GM23338 (cell line): ENCODE measurements around the gene LSP1.
"Not testable (repeated sequence)": the region's sequence is repeated elsewhere in the genome, so short reads cannot be mapped to it uniquely, and the experiment has no call there.

Experiments
- CREB1 ChIP-seq: fragments of 250-450 bp; sonication (Bioruptor Pico); IDR thresholded peaks from 2 replicates; pipeline ENCODE4 v1.5.0; 2020; ENCODE audit warnings: low read depth, mild to moderate bottlenecking, moderate library complexity
- EZH2 ChIP-seq: fragments of 200-600 bp; sonication (generic); IDR thresholded peaks from one replicate; pipeline ENCODE4 v1.8.0; 2017; ENCODE audit warnings: antibody characterized with exemption, mild to moderate bottlenecking, low read depth; ENCODE audit not compliant: unreplicated experiment
- EZH2phosphoT487 ChIP-seq: fragments of 200-600 bp; sonication (generic); IDR thresholded peaks from one replicate; pipeline ENCODE4 v1.8.1; 2018; ENCODE audit warnings: antibody characterized with exemption; ENCODE audit not compliant: unreplicated experiment
- JUNB ChIP-seq: IDR thresholded peaks from one replicate; pipeline ENCODE4 v1.6.1; 2016; ENCODE audit warnings: antibody characterized with exemption; ENCODE audit not compliant: unreplicated experiment
- POLR2AphosphoS5 ChIP-seq: IDR thresholded peaks from 2 replicates; pipeline ENCODE4 v1.6.1; 2016; ENCODE audit warnings: antibody characterized with exemption, low read depth
- REST ChIP-seq: IDR thresholded peaks from one replicate; pipeline ENCODE4 v1.6.1; 2018; ENCODE audit warnings: antibody characterized with exemption; ENCODE audit not compliant: unreplicated experiment
- ZNF114 ChIP-seq: fragments of 250-450 bp; sonication (Bioruptor Pico); IDR thresholded peaks from 2 replicates; pipeline ENCODE4 v1.5.0; 2020; ENCODE audit warnings: mild to moderate bottlenecking, moderate library complexity
- TF ChIP-seq, protein P1 (sequence below), 2 experiments: fragments of 200-600 bp in 1 of 2; sonication (generic) in 1 of 2; conservative IDR thresholded peaks; 2 replicates each; pipeline versions ENCODE4 v1.5.1 to v1.6.1; 2016 to 2017; ENCODE audit warnings: antibody characterized with exemption in 2 of 2, low read depth in 2 of 2, mild to moderate bottlenecking in 2 of 2, moderate library complexity in 1 of 2
- TF ChIP-seq, protein P2 (sequence below): fragments of 250-450 bp; sonication (Bioruptor Pico); IDR thresholded peaks from 2 replicates; pipeline ENCODE4 v1.5.0; 2020; ENCODE audit warnings: mild to moderate bottlenecking, moderate library complexity

GRCh38 chr11:1803835-1804519, 48.9 kb upstream of the LSP1 start:
- TF ChIP-seq, protein P1, sequence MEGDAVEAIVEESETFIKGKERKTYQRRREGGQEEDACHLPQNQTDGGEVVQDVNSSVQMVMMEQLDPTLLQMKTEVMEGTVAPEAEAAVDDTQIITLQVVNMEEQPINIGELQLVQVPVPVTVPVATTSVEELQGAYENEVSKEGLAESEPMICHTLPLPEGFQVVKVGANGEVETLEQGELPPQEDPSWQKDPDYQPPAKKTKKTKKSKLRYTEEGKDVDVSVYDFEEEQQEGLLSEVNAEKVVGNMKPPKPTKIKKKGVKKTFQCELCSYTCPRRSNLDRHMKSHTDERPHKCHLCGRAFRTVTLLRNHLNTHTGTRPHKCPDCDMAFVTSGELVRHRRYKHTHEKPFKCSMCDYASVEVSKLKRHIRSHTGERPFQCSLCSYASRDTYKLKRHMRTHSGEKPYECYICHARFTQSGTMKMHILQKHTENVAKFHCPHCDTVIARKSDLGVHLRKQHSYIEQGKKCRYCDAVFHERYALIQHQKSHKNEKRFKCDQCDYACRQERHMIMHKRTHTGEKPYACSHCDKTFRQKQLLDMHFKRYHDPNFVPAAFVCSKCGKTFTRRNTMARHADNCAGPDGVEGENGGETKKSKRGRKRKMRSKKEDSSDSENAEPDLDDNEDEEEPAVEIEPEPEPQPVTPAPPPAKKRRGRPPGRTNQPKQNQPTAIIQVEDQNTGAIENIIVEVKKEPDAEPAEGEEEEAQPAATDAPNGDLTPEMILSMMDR (conservative IDR thresholded peaks at IDR 0.05; ENCODE audit: low read depth in 2 of 2): not testable (repeated sequence)
- TF ChIP-seq ZNF114 (CRISPR knock-in tag); REST; EZH2; EZH2phosphoT487; POLR2AphosphoS5; JUNB; CREB1 (CRISPR knock-in tag): not testable (repeated sequence)
- TF ChIP-seq, protein P2, sequence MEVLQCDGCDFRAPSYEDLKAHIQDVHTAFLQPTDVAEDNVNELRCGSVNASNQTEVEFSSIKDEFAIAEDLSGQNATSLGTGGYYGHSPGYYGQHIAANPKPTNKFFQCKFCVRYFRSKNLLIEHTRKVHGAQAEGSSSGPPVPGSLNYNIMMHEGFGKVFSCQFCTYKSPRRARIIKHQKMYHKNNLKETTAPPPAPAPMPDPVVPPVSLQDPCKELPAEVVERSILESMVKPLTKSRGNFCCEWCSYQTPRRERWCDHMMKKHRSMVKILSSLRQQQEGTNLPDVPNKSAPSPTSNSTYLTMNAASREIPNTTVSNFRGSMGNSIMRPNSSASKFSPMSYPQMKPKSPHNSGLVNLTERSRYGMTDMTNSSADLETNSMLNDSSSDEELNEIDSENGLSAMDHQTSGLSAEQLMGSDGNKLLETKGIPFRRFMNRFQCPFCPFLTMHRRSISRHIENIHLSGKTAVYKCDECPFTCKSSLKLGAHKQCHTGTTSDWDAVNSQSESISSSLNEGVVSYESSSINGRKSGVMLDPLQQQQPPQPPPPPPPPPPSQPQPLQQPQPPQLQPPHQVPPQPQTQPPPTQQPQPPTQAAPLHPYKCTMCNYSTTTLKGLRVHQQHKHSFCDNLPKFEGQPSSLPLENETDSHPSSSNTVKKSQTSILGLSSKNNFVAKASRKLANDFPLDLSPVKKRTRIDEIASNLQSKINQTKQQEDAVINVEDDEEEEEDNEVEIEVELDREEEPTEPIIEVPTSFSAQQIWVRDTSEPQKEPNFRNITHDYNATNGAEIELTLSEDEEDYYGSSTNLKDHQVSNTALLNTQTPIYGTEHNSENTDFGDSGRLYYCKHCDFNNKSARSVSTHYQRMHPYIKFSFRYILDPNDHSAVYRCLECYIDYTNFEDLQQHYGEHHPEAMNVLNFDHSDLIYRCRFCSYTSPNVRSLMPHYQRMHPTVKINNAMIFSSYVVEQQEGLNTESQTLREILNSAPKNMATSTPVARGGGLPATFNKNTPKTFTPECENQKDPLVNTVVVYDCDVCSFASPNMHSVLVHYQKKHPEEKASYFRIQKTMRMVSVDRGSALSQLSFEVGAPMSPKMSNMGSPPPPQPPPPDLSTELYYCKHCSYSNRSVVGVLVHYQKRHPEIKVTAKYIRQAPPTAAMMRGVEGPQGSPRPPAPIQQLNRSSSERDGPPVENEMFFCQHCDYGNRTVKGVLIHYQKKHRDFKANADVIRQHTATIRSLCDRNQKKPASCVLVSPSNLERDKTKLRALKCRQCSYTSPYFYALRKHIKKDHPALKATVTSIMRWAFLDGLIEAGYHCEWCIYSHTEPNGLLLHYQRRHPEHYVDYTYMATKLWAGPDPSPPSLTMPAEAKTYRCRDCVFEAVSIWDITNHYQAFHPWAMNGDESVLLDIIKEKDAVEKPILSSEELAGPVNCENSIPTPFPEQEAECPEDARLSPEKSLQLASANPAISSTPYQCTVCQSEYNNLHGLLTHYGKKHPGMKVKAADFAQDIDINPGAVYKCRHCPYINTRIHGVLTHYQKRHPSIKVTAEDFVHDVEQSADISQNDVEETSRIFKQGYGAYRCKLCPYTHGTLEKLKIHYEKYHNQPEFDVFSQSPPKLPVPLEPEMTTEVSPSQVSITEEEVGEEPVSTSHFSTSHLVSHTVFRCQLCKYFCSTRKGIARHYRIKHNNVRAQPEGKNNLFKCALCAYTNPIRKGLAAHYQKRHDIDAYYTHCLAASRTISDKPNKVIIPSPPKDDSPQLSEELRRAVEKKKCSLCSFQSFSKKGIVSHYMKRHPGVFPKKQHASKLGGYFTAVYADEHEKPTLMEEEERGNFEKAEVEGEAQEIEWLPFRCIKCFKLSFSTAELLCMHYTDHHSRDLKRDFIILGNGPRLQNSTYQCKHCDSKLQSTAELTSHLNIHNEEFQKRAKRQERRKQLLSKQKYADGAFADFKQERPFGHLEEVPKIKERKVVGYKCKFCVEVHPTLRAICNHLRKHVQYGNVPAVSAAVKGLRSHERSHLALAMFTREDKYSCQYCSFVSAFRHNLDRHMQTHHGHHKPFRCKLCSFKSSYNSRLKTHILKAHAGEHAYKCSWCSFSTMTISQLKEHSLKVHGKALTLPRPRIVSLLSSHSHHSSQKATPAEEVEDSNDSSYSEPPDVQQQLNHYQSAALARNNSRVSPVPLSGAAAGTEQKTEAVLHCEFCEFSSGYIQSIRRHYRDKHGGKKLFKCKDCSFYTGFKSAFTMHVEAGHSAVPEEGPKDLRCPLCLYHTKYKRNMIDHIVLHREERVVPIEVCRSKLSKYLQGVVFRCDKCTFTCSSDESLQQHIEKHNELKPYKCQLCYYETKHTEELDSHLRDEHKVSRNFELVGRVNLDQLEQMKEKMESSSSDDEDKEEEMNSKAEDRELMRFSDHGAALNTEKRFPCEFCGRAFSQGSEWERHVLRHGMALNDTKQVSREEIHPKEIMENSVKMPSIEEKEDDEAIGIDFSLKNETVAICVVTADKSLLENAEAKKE (CRISPR knock-in tag): not testable (repeated sequence)
